Measurements from ENCODE around the gene ADAMTS9. TPM values are rescaled to one million over a fixed set of nuclear protein-coding genes. Genes with fewer than 3 reads are reported as not detected.

The ADAMTS9 gene
- polyA plus RNA-seq (2012; ENCODE audit: low read depth, missing spikeins): not detected

- FAIRE-seq (no peak), DNase-seq (ENCODE audit: insufficient read length, low spot score) (no peak)
- no peak for TF ChIP-seq POLR2A (IDR thresholded peaks at IDR 0.05; ENCODE audit: low read depth, low read length)
- no peak for TF ChIP-seq PAX5 (IDR thresholded peaks at IDR 0.05; ENCODE audit: insufficient read depth, low read length, severe bottlenecking)
- no peak for TF ChIP-seq POLR2AphosphoS5 (IDR thresholded peaks at IDR 0.05; ENCODE audit: low read depth, low read length)
- TF ChIP-seq POU2F2 (IDR thresholded peaks at IDR 0.05; ENCODE audit: low read depth, low read length): no peak
- TF ChIP-seq TAF1 (IDR thresholded peaks at IDR 0.05; ENCODE audit: low read depth, low read length): no peak
- no peak for TF ChIP-seq SPI1 (IDR thresholded peaks at IDR 0.05; ENCODE audit: low read depth, low read length)
These were observed at the start of gene ADAMTS9 for GRCh38 chr3:64687781-64688604. Gene ADAMTS9, minus strand, starts transcription at chr3:64688000. Its CDS starts 343 bp downstream, at chr3:64687657.

GRCh38 chr3:64732576-64732975, 44.8 kb upstream of the ADAMTS9 start:
- no peak for FAIRE-seq

GRCh38 chr3:64730681-64731080, 42.9 kb upstream of the ADAMTS9 start:
- no peak for TF ChIP-seq POLR2A (IDR thresholded peaks at IDR 0.05; ENCODE audit: low read depth, low read length)
- no peak for TF ChIP-seq SPI1 (IDR thresholded peaks at IDR 0.05; ENCODE audit: low read depth, low read length)
- no peak for TF ChIP-seq POU2F2 (IDR thresholded peaks at IDR 0.05; ENCODE audit: low read depth, low read length)
- no peak for TF ChIP-seq POLR2AphosphoS5 (IDR thresholded peaks at IDR 0.05; ENCODE audit: low read depth, low read length)
- no peak for TF ChIP-seq PAX5 (IDR thresholded peaks at IDR 0.05; ENCODE audit: insufficient read depth, low read length, severe bottlenecking)
- TF ChIP-seq TAF1 (IDR thresholded peaks at IDR 0.05; ENCODE audit: low read depth, low read length): no peak
- no peak for FAIRE-seq
- DNase-seq (ENCODE audit: insufficient read length, low spot score): no peak

More at GRCh38 chr3:64732576-64732975, 44.8 kb upstream of the ADAMTS9 start:
- no peak for TF ChIP-seq TAF1 (IDR thresholded peaks at IDR 0.05; ENCODE audit: low read depth, low read length)
- no peak for TF ChIP-seq POU2F2 (IDR thresholded peaks at IDR 0.05; ENCODE audit: low read depth, low read length)
- TF ChIP-seq POLR2AphosphoS5 (IDR thresholded peaks at IDR 0.05; ENCODE audit: low read depth, low read length): no peak
- TF ChIP-seq PAX5 (IDR thresholded peaks at IDR 0.05; ENCODE audit: insufficient read depth, low read length, severe bottlenecking): no peak
- TF ChIP-seq POLR2A (IDR thresholded peaks at IDR 0.05; ENCODE audit: low read depth, low read length): no peak
- no peak for TF ChIP-seq SPI1 (IDR thresholded peaks at IDR 0.05; ENCODE audit: low read depth, low read length)
- DNase-seq (ENCODE audit: insufficient read length, low spot score): no peak

- DNase-seq (ENCODE audit: insufficient read length, low spot score) (no peak), FAIRE-seq (no peak)
- TF ChIP-seq SPI1 (IDR thresholded peaks at IDR 0.05; ENCODE audit: low read depth, low read length): no peak
- no peak for TF ChIP-seq PAX5 (IDR thresholded peaks at IDR 0.05; ENCODE audit: insufficient read depth, low read length, severe bottlenecking)
- no peak for TF ChIP-seq POU2F2 (IDR thresholded peaks at IDR 0.05; ENCODE audit: low read depth, low read length)
- TF ChIP-seq TAF1 (IDR thresholded peaks at IDR 0.05; ENCODE audit: low read depth, low read length): no peak
- TF ChIP-seq POLR2AphosphoS5 (IDR thresholded peaks at IDR 0.05; ENCODE audit: low read depth, low read length): no peak
- TF ChIP-seq POLR2A (IDR thresholded peaks at IDR 0.05; ENCODE audit: low read depth, low read length): no peak
These were observed 41.2 kb upstream of the ADAMTS9 start for GRCh38 chr3:64728994-64729393.

- DNase-seq (ENCODE audit: insufficient read length, low spot score): no peak
- no peak for TF ChIP-seq POLR2AphosphoS5 (IDR thresholded peaks at IDR 0.05; ENCODE audit: low read depth, low read length)
- no peak for TF ChIP-seq POU2F2 (IDR thresholded peaks at IDR 0.05; ENCODE audit: low read depth, low read length)
- no peak for TF ChIP-seq PAX5 (IDR thresholded peaks at IDR 0.05; ENCODE audit: insufficient read depth, low read length, severe bottlenecking)
- TF ChIP-seq POLR2A (IDR thresholded peaks at IDR 0.05; ENCODE audit: low read depth, low read length): no peak
- no peak for TF ChIP-seq SPI1 (IDR thresholded peaks at IDR 0.05; ENCODE audit: low read depth, low read length)
- no peak for TF ChIP-seq TAF1 (IDR thresholded peaks at IDR 0.05; ENCODE audit: low read depth, low read length)
- no peak for FAIRE-seq
These were observed 40.6 kb upstream of the ADAMTS9 start for GRCh38 chr3:64728428-64728827.

GRCh38 chr3:64726414-64727090, 38.8 kb upstream of the ADAMTS9 start:
- DNase-seq (ENCODE audit: insufficient read length, low spot score) (no peak), FAIRE-seq (no peak)
- TF ChIP-seq SPI1 (IDR thresholded peaks at IDR 0.05; ENCODE audit: low read depth, low read length): no peak

GRCh38 chr3:64718976-64719375, 31.2 kb upstream of the ADAMTS9 start:
- TF ChIP-seq POLR2AphosphoS5 (IDR thresholded peaks at IDR 0.05; ENCODE audit: low read depth, low read length) (no peak), TAF1 (IDR thresholded peaks at IDR 0.05; ENCODE audit: low read depth, low read length) (no peak), POLR2A (IDR thresholded peaks at IDR 0.05; ENCODE audit: low read depth, low read length) (no peak), SPI1 (IDR thresholded peaks at IDR 0.05; ENCODE audit: low read depth, low read length) (no peak), POU2F2 (IDR thresholded peaks at IDR 0.05; ENCODE audit: low read depth, low read length) (no peak), PAX5 (IDR thresholded peaks at IDR 0.05; ENCODE audit: insufficient read depth, low read length, severe bottlenecking) (no peak)
- no peak for DNase-seq (ENCODE audit: insufficient read length, low spot score)
- no peak for FAIRE-seq

- TF ChIP-seq POU2F2 (IDR thresholded peaks at IDR 0.05; ENCODE audit: low read depth, low read length) (no peak), TAF1 (IDR thresholded peaks at IDR 0.05; ENCODE audit: low read depth, low read length) (no peak), POLR2A (IDR thresholded peaks at IDR 0.05; ENCODE audit: low read depth, low read length) (no peak), POLR2AphosphoS5 (IDR thresholded peaks at IDR 0.05; ENCODE audit: low read depth, low read length) (no peak), SPI1 (IDR thresholded peaks at IDR 0.05; ENCODE audit: low read depth, low read length) (no peak), PAX5 (IDR thresholded peaks at IDR 0.05; ENCODE audit: insufficient read depth, low read length, severe bottlenecking) (no peak)
- no peak for FAIRE-seq
These were observed 30.2 kb upstream of the ADAMTS9 start for GRCh38 chr3:64717872-64718613.

GRCh38 chr3:64717411-64717810, 29.6 kb upstream of the ADAMTS9 start:
- FAIRE-seq (no peak), DNase-seq (ENCODE audit: insufficient read length, low spot score) (no peak)
- no peak for TF ChIP-seq POU2F2 (IDR thresholded peaks at IDR 0.05; ENCODE audit: low read depth, low read length)
- no peak for TF ChIP-seq POLR2AphosphoS5 (IDR thresholded peaks at IDR 0.05; ENCODE audit: low read depth, low read length)
- no peak for TF ChIP-seq SPI1 (IDR thresholded peaks at IDR 0.05; ENCODE audit: low read depth, low read length)
- no peak for TF ChIP-seq POLR2A (IDR thresholded peaks at IDR 0.05; ENCODE audit: low read depth, low read length)
- no peak for TF ChIP-seq PAX5 (IDR thresholded peaks at IDR 0.05; ENCODE audit: insufficient read depth, low read length, severe bottlenecking)
- no peak for TF ChIP-seq TAF1 (IDR thresholded peaks at IDR 0.05; ENCODE audit: low read depth, low read length)

More at GRCh38 chr3:64717872-64718613, 30.2 kb upstream of the ADAMTS9 start:
- no peak for DNase-seq (ENCODE audit: insufficient read length, low spot score)
